ENCODE data around the gene PIK3R5. TPM values are rescaled to one million over a fixed set of nuclear protein-coding genes. Genes with fewer than 3 reads are reported as not detected.

Gene PIK3R5
- total and polyA plus RNA-seq, 2 donors (not counting 1 experiment from before 2014, with no cell fraction given): 0.15 TPM; not detected in 1

GRCh38 chr17:8865385-8865784 is 100.1 kb downstream of the PIK3R5 start:
- Histone ChIP-seq H3K9ac (ENCODE audit: insufficient read depth, low read length) (no peak overlapping the region), H3K79me2 (ENCODE audit: control insufficient read depth, insufficient read depth, low read length) (no peaks in the 10 kb centered on the region), H3K27ac (ENCODE audit: insufficient read depth, low read length) (no peak overlapping the region), H3K9me3 (ENCODE audit: control insufficient read depth, insufficient read depth, low read depth, low read length) (no peaks in the 10 kb centered on the region), H4K20me1 (ENCODE audit: control insufficient read depth, extremely low read depth, insufficient read depth, low read length) (no peaks in the 10 kb centered on the region), H3K4me2 (ENCODE audit: extremely low read depth, insufficient read depth, low read length) (no peak overlapping the region), H2AFZ (ENCODE audit: low read length) (no peak overlapping the region), H3K4me1 (ENCODE audit: control insufficient read depth, extremely low read depth, insufficient read depth, low read length) (no peaks in the 10 kb centered on the region), H3K4me3 (replicated peaks in 1 of 4; ENCODE audit: control extremely low read depth in 1 of 4, insufficient read depth in 1 of 4, low read depth in 3 of 4, low read length in 4 of 4) (no peak overlapping the region), H3K36me3 (ENCODE audit: control insufficient read depth, insufficient read depth, low read length) (no peaks in the 10 kb centered on the region), H3K27me3 (ENCODE audit: control insufficient read depth, insufficient read depth, low read length) (peaks cover 3% of the 10 kb centered on the region)
- TF ChIP-seq EZH2 (IDR thresholded peaks at IDR 0.05; ENCODE audit: low read length, missing control alignments): no peak
- TF ChIP-seq CTCF (conservative IDR thresholded peaks at IDR 0.05 in 1 of 2, IDR thresholded peaks at IDR 0.05 in 1 of 2; ENCODE audit: low read depth in 1 of 2, low read length in 2 of 2): no peak
- no peak for DNase-seq (ENCODE audit: low read depth in 2 of 2)

- Histone ChIP-seq H3K4me2 (ENCODE audit: extremely low read depth, insufficient read depth, low read length) (no peak overlapping the region), H4K20me1 (ENCODE audit: control insufficient read depth, extremely low read depth, insufficient read depth, low read length) (no peaks in the 10 kb centered on the region), H3K4me1 (ENCODE audit: control insufficient read depth, extremely low read depth, insufficient read depth, low read length) (peaks cover 4% of the 10 kb centered on the region), H3K27ac (ENCODE audit: insufficient read depth, low read length) (no peak overlapping the region), H3K4me3 (replicated peaks in 1 of 4; ENCODE audit: control extremely low read depth in 1 of 4, insufficient read depth in 1 of 4, low read depth in 3 of 4, low read length in 4 of 4) (no peak overlapping the region), H3K9me3 (ENCODE audit: control insufficient read depth, insufficient read depth, low read depth, low read length) (no peaks in the 10 kb centered on the region), H2AFZ (ENCODE audit: low read length) (no peak overlapping the region), H3K79me2 (ENCODE audit: control insufficient read depth, insufficient read depth, low read length) (no peaks in the 10 kb centered on the region), H3K9ac (ENCODE audit: insufficient read depth, low read length) (no peak overlapping the region), H3K27me3 (ENCODE audit: control insufficient read depth, insufficient read depth, low read length) (no peaks in the 10 kb centered on the region), H3K36me3 (ENCODE audit: control insufficient read depth, insufficient read depth, low read length) (no peaks in the 10 kb centered on the region)
- no peak for TF ChIP-seq CTCF (conservative IDR thresholded peaks at IDR 0.05 in 1 of 2, IDR thresholded peaks at IDR 0.05 in 1 of 2; ENCODE audit: low read depth in 1 of 2, low read length in 2 of 2)
- no peak for TF ChIP-seq EZH2 (IDR thresholded peaks at IDR 0.05; ENCODE audit: low read length, missing control alignments)
- no peak for DNase-seq (ENCODE audit: low read depth in 2 of 2)
Measured at GRCh38 chr17:8862213-8863056, 103.1 kb downstream of the PIK3R5 start.

- Histone ChIP-seq H3K4me3 (replicated peaks in 1 of 4; ENCODE audit: control extremely low read depth in 1 of 4, insufficient read depth in 1 of 4, low read depth in 3 of 4, low read length in 4 of 4) (no peak overlapping the region), H4K20me1 (ENCODE audit: control insufficient read depth, extremely low read depth, insufficient read depth, low read length) (no peaks in the 10 kb centered on the region), H3K27ac (ENCODE audit: insufficient read depth, low read length) (no peak overlapping the region), H2AFZ (ENCODE audit: low read length) (no peak overlapping the region), H3K27me3 (ENCODE audit: control insufficient read depth, insufficient read depth, low read length) (no peaks in the 10 kb centered on the region), H3K79me2 (ENCODE audit: control insufficient read depth, insufficient read depth, low read length) (no peaks in the 10 kb centered on the region), H3K36me3 (ENCODE audit: control insufficient read depth, insufficient read depth, low read length) (no peaks in the 10 kb centered on the region), H3K9ac (ENCODE audit: insufficient read depth, low read length) (no peak overlapping the region), H3K9me3 (ENCODE audit: control insufficient read depth, insufficient read depth, low read depth, low read length) (no peaks in the 10 kb centered on the region), H3K4me2 (ENCODE audit: extremely low read depth, insufficient read depth, low read length) (no peak overlapping the region), H3K4me1 (ENCODE audit: control insufficient read depth, extremely low read depth, insufficient read depth, low read length) (peaks cover 4% of the 10 kb centered on the region)
- TF ChIP-seq EZH2 (IDR thresholded peaks at IDR 0.05; ENCODE audit: low read length, missing control alignments) (no peak), CTCF (conservative IDR thresholded peaks at IDR 0.05 in 1 of 2, IDR thresholded peaks at IDR 0.05 in 1 of 2; ENCODE audit: low read depth in 1 of 2, low read length in 2 of 2) (no peak)
- no peak for DNase-seq (ENCODE audit: low read depth in 2 of 2)
Measured at GRCh38 chr17:8861495-8862181, 103.9 kb downstream of the PIK3R5 start.

Data from fibroblast of lung (primary cell).